GM15510 (cell line): ENCODE results near the gene ELL2.

Source experiments
- POLR2A ChIP-seq: IDR thresholded peaks from 3 replicates; pipeline ENCODE4 v1.6.1; 2011; ENCODE audit warnings: borderline replicate concordance; ENCODE audit not compliant: insufficient read length; ENCODE audit errors: extremely low read depth

The ELL2 gene

GRCh38 chr5:95986937-95987520 is 25.4 kb upstream of the ELL2 start:
- no peak for TF ChIP-seq POLR2A

- TF ChIP-seq POLR2A: no peak
Measured at GRCh38 chr5:95986001-95986400, 24.4 kb upstream of the ELL2 start.

- no peak for TF ChIP-seq POLR2A
Measured at GRCh38 chr5:95985249-95985648, 23.6 kb upstream of the ELL2 start.

- no peak for TF ChIP-seq POLR2A
Measured at GRCh38 chr5:95984287-95984938, 22.8 kb upstream of the ELL2 start.

- TF ChIP-seq POLR2A: no peak
Measured at GRCh38 chr5:95983509-95983908, 21.9 kb upstream of the ELL2 start.

- no peak for TF ChIP-seq POLR2A
Measured at GRCh38 chr5:95983080-95983479, 21.4 kb upstream of the ELL2 start.

GRCh38 chr5:95976606-95977005 is 15.0 kb upstream of the ELL2 start:
- TF ChIP-seq POLR2A: no peak

GRCh38 chr5:95975703-95976102 is 14.1 kb upstream of the ELL2 start:
- no peak for TF ChIP-seq POLR2A

GRCh38 chr5:95973793-95974325 is 12.2 kb upstream of the ELL2 start:
- no peak for TF ChIP-seq POLR2A

- TF ChIP-seq POLR2A: no peak
Measured at GRCh38 chr5:95972196-95972595, 10.5 kb upstream of the ELL2 start.

- TF ChIP-seq POLR2A: no peak
Measured at GRCh38 chr5:95970359-95970704, 8.7 kb upstream of the ELL2 start.

- no peak for TF ChIP-seq POLR2A
Measured at GRCh38 chr5:95969651-95970358, 8.2 kb upstream of the ELL2 start.

GRCh38 chr5:95969055-95969454 is 7.4 kb upstream of the ELL2 start:
- TF ChIP-seq POLR2A: no peak

- no peak for TF ChIP-seq POLR2A
Measured at GRCh38 chr5:95967236-95967635, 5.6 kb upstream of the ELL2 start.

- no peak for TF ChIP-seq POLR2A
Measured at GRCh38 chr5:95966005-95966404, 4.4 kb upstream of the ELL2 start.
